BLaER1 treated with 17β-estradiol and CSF1 and Interleukin-3, amounts not matched to agents 10 nM and 100 nM (cell line): ENCODE results near the gene ARL8A.
A peak's percentile ranks its signal among the peaks of the same experiment; 100 is the strongest.

Source experiments
- H3K27ac ChIP-seq, 11 experiments: shearing (Covaris generic); formaldehyde crosslinking; 2 replicates each; pipeline ENCODE4 v1.8.1; 2022
- H3K27me3 ChIP-seq, 11 experiments: shearing (Covaris generic); formaldehyde crosslinking; 2 replicates each; pipeline ENCODE4 v1.8.1; 2022
- H3K36me3 ChIP-seq, 11 experiments: shearing (Covaris generic); formaldehyde crosslinking; 2 replicates each; pipeline ENCODE4 v1.8.1; 2022
- H3K4me1 ChIP-seq, 10 experiments: shearing (Covaris generic); formaldehyde crosslinking; 2 replicates each; pipeline ENCODE4 v1.8.1; 2022
- H3K4me2 ChIP-seq, 11 experiments: shearing (Covaris generic); formaldehyde crosslinking; 2 replicates each; pipeline ENCODE4 v1.8.1; 2022
- H3K4me3 ChIP-seq, 10 experiments: shearing (Covaris generic); formaldehyde crosslinking; 2 replicates each; pipeline ENCODE4 v1.8.1; 2022
- H3K9ac ChIP-seq, 11 experiments: shearing (Covaris generic); formaldehyde crosslinking; 2 replicates each; pipeline ENCODE4 v1.8.1; 2022
- H3K9me3 ChIP-seq, 11 experiments: shearing (Covaris generic); formaldehyde crosslinking; replicated peaks in 1 of 11; 2 replicates each; pipeline ENCODE4 v1.8.1; 2022
- H4K20me1 ChIP-seq, 11 experiments: shearing (Covaris generic); formaldehyde crosslinking; 2 replicates each; pipeline ENCODE4 v1.8.1; 2022
- Cebpa-rat ChIP-seq, 11 experiments: shearing (Covaris generic); IDR thresholded peaks; 2 replicates each; pipeline ENCODE4 v1.8.1; 2022

ARL8A gene

DNA sequence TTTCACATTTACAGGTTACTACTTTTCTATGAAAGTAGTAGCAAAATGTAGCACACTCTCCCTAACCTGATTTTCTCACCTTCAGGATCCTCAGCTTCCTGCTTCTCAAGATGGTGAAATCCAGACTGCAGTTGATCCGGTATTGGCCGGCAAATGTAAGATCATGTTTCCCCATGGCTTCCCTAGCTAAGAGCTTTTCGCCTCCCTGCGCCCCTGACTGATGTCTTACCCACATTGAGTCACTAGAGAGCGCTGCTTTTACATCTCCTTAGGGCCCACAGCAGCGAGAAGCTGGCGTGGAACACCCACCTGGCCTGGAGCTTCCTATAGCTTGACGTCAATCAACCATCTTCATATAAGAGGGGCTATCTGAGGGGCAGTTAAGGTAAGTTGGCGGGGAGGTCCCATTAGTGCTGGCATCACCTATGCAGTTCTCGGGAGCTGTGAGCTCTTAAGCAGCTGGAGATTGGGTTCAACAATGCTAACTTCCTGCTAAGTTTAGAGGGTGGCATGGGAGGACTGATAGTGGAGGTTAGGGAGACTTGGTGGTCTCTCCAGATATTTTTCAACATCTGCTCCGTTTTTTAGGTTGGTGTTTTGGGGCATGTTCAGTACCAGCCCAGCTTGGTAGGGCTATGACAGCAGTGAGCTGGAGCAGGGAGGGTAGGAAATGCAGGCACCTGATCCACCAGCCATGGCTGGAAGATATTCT lies 10.4 kb upstream of the ARL8A start:
- H3K4me2 ChIP-seq: peak overlapping the region in 3 of 11 experiments; percentile 95 to 100 (median 96); a peak in 4 of 22 replicates
- H3K9ac ChIP-seq: peak overlapping the region in 4 of 11 experiments; percentile 6 to 59 (median 42); a peak in 5 of 22 replicates
- no peak for TF ChIP-seq Cebpa-rat (IDR thresholded peaks at IDR 0.05)
- no peak overlapping the region for H3K4me3 ChIP-seq
- no peak overlapping the region for H3K27ac ChIP-seq
- H3K4me1 ChIP-seq: peaks cover 39 to 70% (median 49%) of the 10 kb centered on the region in 10 experiments
- H4K20me1 ChIP-seq: peaks cover 21 to 99% (median 77%) of the 10 kb centered on the region in 11 experiments; a peak in 20 of 22 replicates
- no peaks in the 10 kb centered on the region for H3K27me3 ChIP-seq
- no peaks in the 10 kb centered on the region for H3K9me3 ChIP-seq
- peaks cover 81 to 94% (median 86%) of the 10 kb centered on the region in 11 experiments for H3K36me3 ChIP-seq

- Histone ChIP-seq H3K9me3 (no peaks in the 10 kb centered on the region), H3K4me1 (peaks cover 32 to 70% (median 43%) of the 10 kb centered on the region in 10 experiments), H3K4me2 (no peak overlapping the region), H3K9ac (no peak overlapping the region), H3K4me3 (no peak overlapping the region), H3K36me3 (peaks cover 88 to 100% (median 93%) of the 10 kb centered on the region in 11 experiments), H3K27ac (no peak overlapping the region), H4K20me1 (peaks cover 21 to 100% (median 79%) of the 10 kb centered on the region in 11 experiments; a peak in 20 of 22 replicates), H3K27me3 (no peaks in the 10 kb centered on the region)
- TF ChIP-seq Cebpa-rat (IDR thresholded peaks at IDR 0.05): no peak
These were observed 9.7 kb upstream of the ARL8A start for GRCh38 chr1:202154148-202154765.

DNA sequence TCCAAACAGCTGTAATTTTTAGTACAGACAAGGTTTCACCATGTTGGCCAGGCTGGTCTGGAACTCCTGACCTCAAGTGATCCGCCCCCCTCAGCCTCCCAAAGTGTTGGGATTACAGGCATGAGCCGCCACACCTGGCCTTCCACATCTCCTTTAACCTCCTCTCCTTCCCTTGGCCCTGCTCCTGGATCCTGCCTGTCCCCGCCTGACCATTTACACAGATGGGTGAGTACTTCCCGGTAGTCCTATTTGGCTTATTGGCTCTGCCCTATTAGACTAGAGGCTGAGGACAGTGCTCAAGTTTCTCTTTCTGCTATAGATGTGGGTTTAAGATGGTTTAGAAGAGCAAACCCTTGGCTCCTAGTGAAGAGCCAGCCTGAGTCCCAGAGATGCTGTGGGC lies 8.7 kb upstream of the ARL8A start:
- Histone ChIP-seq H3K4me3 (no peak overlapping the region), H4K20me1 (peaks cover 21 to 100% (median 72%) of the 10 kb centered on the region in 11 experiments; a peak in 20 of 22 replicates), H3K4me2 (no peak overlapping the region), H3K9me3 (no peaks in the 10 kb centered on the region), H3K36me3 (peaks cover 97 to 100% (median 100%) of the 10 kb centered on the region in 11 experiments), H3K9ac (peak overlapping the region in 2 of 11 experiments; percentile 17 to 20; a peak in 2 of 22 replicates), H3K4me1 (peaks cover 22 to 70% (median 34%) of the 10 kb centered on the region in 10 experiments), H3K27me3 (no peaks in the 10 kb centered on the region), H3K27ac (no peak overlapping the region)
- TF ChIP-seq Cebpa-rat (IDR thresholded peaks at IDR 0.05): no peak

DNA sequence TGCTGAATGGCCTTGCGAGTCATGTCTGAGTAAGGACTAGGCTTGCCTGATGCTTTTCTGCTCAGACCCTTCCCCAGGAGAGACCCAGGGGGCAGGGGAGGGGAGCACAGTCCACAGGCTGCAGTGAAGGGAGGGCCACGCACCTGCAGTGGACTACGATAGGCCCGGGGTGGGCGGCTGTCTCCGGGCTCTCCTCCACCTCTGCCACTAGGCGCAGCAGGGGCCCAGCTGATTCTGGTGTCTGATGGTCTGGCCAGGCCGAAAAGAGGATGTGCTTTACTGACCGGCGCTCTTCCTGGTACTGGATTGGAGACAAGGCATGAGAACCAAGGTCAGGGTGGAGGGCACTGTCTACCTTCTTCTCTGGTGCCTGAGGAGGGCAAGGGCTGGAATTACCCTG lies 7.9 kb upstream of the ARL8A start:
- Histone ChIP-seq H3K36me3 (peaks cover 98 to 100% (median 100%) of the 10 kb centered on the region in 11 experiments), H4K20me1 (peaks cover 12 to 100% (median 68%) of the 10 kb centered on the region in 11 experiments; a peak in 20 of 22 replicates), H3K4me1 (peaks cover 13 to 70% (median 28%) of the 10 kb centered on the region in 10 experiments)

GRCh38 chr1:202151045-202151444 lies 6.5 kb upstream of the ARL8A start:
- peaks cover 0 to 70% (median 20%) of the 10 kb centered on the region in 10 experiments for H3K4me1 ChIP-seq
- H3K9ac ChIP-seq: 0 out of 22 replicates have a peak overlapping the region, but pooled peaks of 1 of the 11 experiments have one; percentile 5
- H4K20me1 ChIP-seq: peaks cover 4 to 100% (median 70%) of the 10 kb centered on the region in 11 experiments; a peak in 18 of 22 replicates
- no peaks in the 10 kb centered on the region for H3K27me3 ChIP-seq
- no peak overlapping the region for H3K4me2 ChIP-seq
- H3K27ac ChIP-seq: no peak overlapping the region
- H3K36me3 ChIP-seq: peaks cover 92 to 99% (median 96%) of the 10 kb centered on the region in 11 experiments
- H3K9me3 ChIP-seq: no peaks in the 10 kb centered on the region
- no peak for TF ChIP-seq Cebpa-rat (IDR thresholded peaks at IDR 0.05)
- H3K4me3 ChIP-seq: no peak overlapping the region

More for the DNA sequence above, 7.9 kb upstream of the ARL8A start:
- Histone ChIP-seq H3K9ac (peak overlapping the region in 2 of 11 experiments; percentile 5 to 31; a peak in 2 of 22 replicates), H3K4me2 (no peak overlapping the region; a peak in 1 of 22 replicates), H3K27me3 (no peaks in the 10 kb centered on the region), H3K27ac (no peak overlapping the region), H3K9me3 (no peaks in the 10 kb centered on the region), H3K4me3 (no peak overlapping the region)
- TF ChIP-seq Cebpa-rat (IDR thresholded peaks at IDR 0.05): no peak

- no peak overlapping the region for H3K4me2 ChIP-seq
- peak overlapping the region in 1 of 11 experiments; percentile 15; a peak in 1 of 22 replicates for H3K9ac ChIP-seq
- no peak overlapping the region for H3K4me3 ChIP-seq
- H3K27ac ChIP-seq: no peak overlapping the region
- H3K27me3 ChIP-seq: no peaks in the 10 kb centered on the region
- peaks cover 87 to 94% (median 91%) of the 10 kb centered on the region in 11 experiments for H3K36me3 ChIP-seq
- TF ChIP-seq Cebpa-rat (IDR thresholded peaks at IDR 0.05): no peak
- H3K9me3 ChIP-seq: no peaks in the 10 kb centered on the region
- peaks cover 4 to 100% (median 66%) of the 10 kb centered on the region in 11 experiments; a peak in 18 of 22 replicates for H4K20me1 ChIP-seq
- H3K4me1 ChIP-seq: peaks cover 4 to 70% (median 20%) of the 10 kb centered on the region in 10 experiments
These were observed 6.1 kb upstream of the ARL8A start for GRCh38 chr1:202150602-202151001.

DNA sequence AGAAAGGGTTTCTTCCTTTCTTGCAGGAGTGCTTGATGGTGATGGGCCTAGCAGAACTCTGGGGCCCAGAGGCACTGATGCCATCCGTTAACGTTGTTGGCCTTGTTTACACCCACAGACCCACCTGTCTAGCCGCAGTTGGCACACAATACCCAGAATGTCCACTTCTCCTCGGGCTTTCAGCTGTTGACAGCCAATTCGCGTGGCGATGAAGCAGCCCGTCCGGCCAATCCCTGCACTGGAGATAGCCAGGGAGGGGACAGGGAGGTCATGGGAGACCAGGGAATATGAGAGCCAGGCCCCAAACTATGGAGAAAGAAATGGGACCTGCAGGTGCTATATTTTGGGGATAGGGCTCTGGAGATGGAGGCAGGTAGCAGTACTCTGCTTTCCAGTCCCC lies 5.7 kb upstream of the ARL8A start:
- Histone ChIP-seq H3K9ac (peak overlapping the region in 1 of 11 experiments; percentile 15; a peak in 1 of 22 replicates), H3K27me3 (no peaks in the 10 kb centered on the region), H3K27ac (no peak overlapping the region), H3K9me3 (no peaks in the 10 kb centered on the region), H4K20me1 (peaks cover 4 to 100% (median 62%) of the 10 kb centered on the region in 11 experiments; a peak in 17 of 22 replicates), H3K36me3 (peaks cover 83 to 90% (median 87%) of the 10 kb centered on the region in 11 experiments), H3K4me3 (no peak overlapping the region), H3K4me2 (peak overlapping the region in 1 of 11 experiments; percentile 5; a peak in 1 of 22 replicates), H3K4me1 (peaks cover 8 to 70% (median 20%) of the 10 kb centered on the region in 10 experiments)
- TF ChIP-seq Cebpa-rat (IDR thresholded peaks at IDR 0.05): no peak

- H3K4me1 ChIP-seq: peaks cover 12 to 65% (median 22%) of the 10 kb centered on the region in 10 experiments
- H3K4me2 ChIP-seq: no peak overlapping the region
- peaks cover 77 to 84% (median 81%) of the 10 kb centered on the region in 11 experiments for H3K36me3 ChIP-seq
- H3K27ac ChIP-seq: no peak overlapping the region
- H4K20me1 ChIP-seq: peaks cover 4 to 96% (median 58%) of the 10 kb centered on the region in 11 experiments; a peak in 16 of 22 replicates
- H3K9ac ChIP-seq: 0 out of 22 replicates have a peak overlapping the region, but pooled peaks of 1 of the 11 experiments have one; percentile 29
- H3K9me3 ChIP-seq: no peaks in the 10 kb centered on the region
- no peak overlapping the region for H3K4me3 ChIP-seq
- TF ChIP-seq Cebpa-rat (IDR thresholded peaks at IDR 0.05): no peak
- no peaks in the 10 kb centered on the region for H3K27me3 ChIP-seq
These were observed 5.0 kb upstream of the ARL8A start for GRCh38 chr1:202149566-202149965.
